NOMO-1 treated with dmso at 0.1 percent for 144 hours (cell line): ENCODE results near the gene MAP10.
A peak's percentile ranks its signal among the peaks of the same experiment; 100 is the strongest.
"Not testable (repeated sequence)": the region's sequence is repeated elsewhere in the genome, so short reads cannot be mapped to it uniquely, and the experiment has no call there.

Experiments
- DNase-seq: peaks from one replicate; lab custom pipeline; 2025; ENCODE audit not compliant: unreplicated experiment; lab: John Stamatoyannopoulos, UW

The MAP10 gene, protein sequence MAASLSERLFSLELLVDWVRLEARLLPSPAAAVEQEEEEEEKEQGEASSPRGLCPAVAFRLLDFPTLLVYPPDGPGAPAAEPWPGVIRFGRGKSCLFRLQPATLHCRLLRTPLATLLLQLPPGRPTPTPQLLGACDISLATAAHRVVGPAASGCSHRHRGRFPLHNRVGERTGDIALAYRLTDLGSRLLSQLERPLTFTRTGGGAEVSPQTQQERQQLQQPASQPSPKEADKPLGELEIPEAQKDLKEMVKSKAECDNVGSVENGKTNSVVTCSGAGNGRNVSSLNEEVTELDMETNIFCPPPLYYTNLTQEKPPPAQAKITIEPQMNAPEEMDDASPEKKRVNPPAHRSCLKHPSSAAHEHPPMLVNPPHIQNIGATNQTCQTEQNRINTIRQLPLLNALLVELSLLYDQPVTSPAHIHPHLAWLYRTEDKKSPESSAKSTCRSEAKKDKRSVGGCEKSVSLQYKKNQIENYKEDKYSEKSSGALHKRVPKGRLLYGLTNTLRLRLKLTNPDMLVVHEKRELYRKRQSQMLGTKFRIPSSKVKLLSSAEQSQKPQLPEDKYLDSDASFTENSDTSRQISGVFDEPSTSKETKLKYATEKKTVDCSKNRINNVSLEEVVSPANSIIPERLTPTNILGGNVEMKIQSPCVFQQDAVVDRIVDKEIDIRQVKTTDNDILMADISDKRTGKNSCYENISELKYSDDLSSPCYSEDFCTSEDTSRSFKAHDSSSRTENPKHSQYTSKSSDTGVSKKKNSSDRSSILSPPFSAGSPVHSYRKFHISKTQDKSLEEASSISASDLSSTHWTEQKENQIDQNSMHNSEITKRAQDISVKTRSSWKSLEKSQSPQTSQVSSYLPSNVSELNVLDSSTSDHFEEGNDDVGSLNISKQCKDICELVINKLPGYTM

DNA sequence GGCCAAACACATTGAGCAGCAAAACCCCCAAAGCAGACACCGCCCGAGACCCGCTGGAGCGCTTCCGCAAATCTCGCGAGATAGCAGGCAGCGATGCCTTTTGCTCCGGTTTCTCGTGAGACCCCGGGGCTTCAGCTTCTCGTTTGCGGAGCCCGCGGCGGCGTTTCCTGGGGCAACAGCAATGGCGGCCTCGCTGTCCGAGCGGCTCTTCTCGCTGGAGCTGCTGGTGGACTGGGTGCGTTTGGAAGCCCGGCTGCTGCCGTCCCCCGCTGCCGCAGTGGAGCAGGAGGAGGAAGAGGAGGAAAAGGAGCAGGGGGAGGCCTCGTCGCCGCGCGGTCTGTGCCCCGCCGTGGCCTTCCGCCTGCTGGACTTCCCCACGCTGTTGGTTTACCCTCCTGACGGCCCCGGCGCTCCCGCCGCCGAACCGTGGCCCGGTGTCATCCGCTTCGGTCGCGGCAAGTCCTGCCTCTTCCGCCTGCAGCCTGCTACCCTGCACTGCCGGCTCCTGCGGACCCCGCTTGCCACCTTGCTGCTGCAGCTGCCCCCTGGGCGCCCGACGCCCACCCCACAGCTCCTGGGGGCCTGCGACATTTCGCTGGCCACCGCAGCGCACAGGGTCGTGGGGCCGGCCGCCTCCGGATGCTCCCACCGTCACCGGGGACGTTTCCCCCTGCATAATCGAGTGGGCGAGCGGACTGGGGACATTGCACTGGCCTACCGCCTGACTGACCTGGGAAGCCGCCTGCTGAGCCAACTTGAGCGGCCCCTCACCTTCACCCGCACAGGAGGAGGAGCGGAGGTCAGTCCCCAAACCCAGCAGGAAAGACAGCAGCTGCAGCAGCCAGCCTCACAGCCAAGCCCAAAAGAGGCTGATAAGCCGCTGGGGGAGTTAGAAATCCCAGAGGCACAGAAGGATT is at the start of gene MAP10:
Gene MAP10, plus strand, starts transcription at position 148 of the 917 bp plus-strand sequence. Its CDS starts 34 bp downstream, at position 182.
- DNase-seq, result peak; percentile 28

- no peak for DNase-seq
Observed at GRCh38 chr1:232764458-232765251, 40.6 kb upstream of the MAP10 start.

- DNase-seq, result no peak
Observed at GRCh38 chr1:232765542-232765941, 39.7 kb upstream of the MAP10 start.

DNA sequence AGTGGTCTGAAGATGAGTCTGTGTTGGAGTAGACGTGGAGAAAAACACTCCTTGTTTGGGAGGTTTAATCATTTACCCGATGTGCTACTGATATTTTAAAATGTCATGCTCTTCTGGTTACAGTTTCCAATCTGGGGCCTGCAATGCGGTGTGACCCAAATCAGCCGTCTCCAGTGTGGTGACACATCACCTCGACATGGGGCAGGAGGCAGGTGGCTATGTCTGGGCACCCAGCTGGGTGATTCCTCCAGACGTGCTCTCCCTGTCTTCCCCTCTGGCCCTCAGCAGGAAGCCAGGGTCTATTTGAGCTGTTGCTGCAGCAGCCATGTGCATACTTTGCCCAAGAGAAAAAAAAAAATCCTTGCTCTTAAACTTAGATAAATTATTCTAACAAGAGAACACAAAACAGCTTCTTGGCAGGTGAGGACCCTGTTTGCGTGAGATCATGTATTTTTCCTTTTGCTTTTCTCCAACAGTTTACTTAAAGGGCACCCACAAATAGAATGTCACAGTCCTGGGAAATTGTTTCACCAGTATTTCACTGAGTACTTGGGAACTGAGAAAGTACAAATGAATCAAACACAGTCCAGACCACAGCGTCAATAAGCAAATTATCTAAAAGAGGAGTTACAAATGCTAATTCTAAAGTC is 38.9 kb upstream of the MAP10 start:
- DNase-seq, result no peak

DNA sequence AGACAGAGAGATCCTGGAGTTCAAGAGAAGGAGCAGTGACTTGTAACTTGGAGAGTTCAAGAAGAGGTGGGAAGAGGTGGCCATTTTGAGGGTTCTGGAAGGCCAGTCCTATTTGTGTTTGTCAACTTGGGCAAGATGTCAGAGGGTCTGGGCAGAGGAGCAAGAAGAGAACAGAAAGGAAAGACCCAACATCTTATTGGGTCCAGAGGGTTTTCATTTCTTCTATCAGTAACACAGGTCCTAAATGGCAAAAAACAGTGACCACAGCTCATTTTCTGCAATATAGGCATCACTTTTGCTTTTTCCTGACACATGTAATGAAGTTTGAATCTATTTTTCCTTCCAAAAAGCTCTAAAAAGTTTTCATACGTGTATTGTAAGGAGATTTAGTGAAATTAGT is 38.3 kb upstream of the MAP10 start:
- DNase-seq, result no peak

DNA sequence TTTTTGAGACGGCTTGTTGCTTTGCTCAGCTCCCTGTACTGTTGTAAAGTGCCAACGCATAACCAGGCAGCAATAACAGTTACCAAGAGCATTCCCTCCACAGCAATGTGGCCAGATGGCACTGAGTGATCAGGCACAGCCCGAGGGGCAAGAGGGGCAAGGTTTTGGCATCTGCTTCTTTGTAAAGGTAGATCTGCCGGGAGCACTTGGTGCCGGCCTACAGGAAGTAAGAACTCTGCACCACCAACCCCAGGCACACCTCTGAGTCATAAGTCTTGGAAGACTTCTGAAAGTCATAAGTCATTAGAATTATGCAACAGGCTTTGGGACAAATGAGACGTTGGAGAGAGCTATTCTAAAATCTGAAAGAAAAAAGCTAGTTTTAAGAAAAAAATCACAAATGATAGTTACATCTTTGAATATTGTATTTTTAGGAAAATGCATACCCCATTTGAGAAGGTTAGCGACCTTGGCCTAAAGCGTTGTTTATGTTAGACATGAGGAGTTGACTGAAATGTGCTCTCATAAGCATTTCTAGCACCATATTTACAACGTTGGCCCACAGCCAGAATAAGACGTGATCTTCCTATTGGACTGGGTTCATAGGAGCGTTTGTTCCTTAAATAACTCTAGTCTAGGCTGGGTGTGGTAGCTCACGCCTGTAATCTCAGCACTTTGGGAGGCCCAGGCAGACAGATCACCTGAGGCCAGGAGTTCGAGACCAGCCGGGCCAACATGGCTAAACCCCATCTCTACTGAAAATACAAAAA is 37.7 kb upstream of the MAP10 start:
- peak; percentile 98 for DNase-seq

DNA sequence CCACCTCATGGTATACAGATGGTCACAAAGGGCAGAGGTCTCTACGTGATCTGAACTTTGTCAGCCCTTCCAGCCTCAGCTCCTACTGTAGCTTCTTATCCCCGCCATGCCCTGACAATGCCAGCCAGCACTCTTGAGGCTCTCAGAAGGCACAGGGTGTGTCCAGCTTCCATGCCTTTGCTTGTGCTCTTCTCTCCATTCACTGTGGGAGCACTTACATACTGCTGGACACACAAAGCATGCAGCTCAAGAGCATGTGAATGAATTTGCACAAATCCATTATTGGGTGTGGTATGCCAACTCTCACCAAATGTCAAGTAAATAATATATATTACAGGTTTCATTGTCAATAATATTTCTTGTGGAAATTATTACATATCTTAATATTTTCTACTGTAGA is 36.4 kb upstream of the MAP10 start:
- DNase-seq, result no peak

- DNase-seq, result no peak
Observed at GRCh38 chr1:232769733-232770132, 35.5 kb upstream of the MAP10 start.

DNA sequence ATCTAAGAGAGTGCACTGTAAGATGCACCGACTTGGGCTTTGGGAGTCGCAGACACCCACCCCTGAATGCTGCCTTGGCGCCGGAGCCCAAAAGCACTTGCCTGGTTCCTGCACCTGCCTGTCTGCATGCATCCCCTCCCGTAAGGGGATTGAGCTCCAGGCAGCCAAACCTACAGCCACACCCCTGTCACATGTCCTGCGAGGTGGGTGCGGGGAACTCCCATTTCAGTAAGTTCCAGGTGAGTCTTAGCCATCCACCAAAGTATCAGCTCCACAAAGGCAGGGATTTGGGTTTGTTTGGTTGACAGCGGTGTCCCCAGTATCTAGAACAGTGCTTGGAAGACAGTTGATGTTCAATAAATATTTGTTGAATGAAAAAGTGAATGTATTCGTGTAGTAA is 31.5 kb upstream of the MAP10 start:
- DNase-seq, result no peak

- DNase-seq, result no peak
Observed at GRCh38 chr1:232776526-232777106, 28.6 kb upstream of the MAP10 start.

DNA sequence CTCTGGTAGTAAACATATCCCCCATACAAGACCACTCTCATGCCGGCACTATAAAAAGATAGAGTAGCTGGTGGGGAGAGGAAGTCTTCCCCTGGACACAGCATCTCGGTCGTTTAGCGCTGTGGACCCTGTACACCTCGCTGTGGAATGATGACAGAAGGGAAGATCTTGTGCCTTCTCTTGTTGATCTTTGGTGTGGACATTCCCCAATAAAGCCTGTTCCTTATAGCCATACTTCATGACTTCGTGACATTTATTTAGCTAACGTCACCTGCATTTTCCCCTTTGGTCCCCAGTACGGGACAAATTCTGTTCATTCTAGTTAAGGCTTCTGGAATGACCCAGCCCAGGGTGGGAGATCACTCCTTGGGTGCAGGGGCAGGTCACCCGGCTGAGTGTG is 24.9 kb upstream of the MAP10 start:
- DNase-seq, result no peak

GRCh38 chr1:232784794-232785193 is 20.4 kb upstream of the MAP10 start:
- no peak for DNase-seq

GRCh38 chr1:232785630-232786029 is 19.6 kb upstream of the MAP10 start:
- not testable (repeated sequence) for DNase-seq

GRCh38 chr1:232786845-232787455 is 18.3 kb upstream of the MAP10 start:
- DNase-seq, result peak; percentile 68

GRCh38 chr1:232788235-232788872 is 16.9 kb upstream of the MAP10 start:
- no peak for DNase-seq

GRCh38 chr1:232789651-232790050 is 15.6 kb upstream of the MAP10 start:
- no peak for DNase-seq

DNA sequence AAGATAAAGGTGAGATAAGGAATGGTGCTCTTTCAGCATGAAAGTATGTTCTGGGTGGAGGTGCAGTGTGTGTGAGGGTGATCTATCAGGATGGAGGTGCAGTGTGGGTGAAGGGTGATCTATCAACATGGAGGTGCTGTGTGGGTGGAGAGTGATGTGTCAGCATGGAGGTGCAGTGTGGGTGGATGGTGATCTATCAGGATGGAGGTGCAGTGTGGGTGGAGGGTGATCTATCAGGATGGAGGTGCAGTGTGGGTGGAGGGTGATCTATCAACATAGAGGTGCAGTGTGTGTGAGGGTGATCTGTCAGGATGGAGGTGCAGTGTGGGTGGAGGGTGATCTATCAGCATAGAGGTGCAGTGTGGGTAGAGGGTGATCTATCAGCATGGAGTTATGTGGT is 12.3 kb upstream of the MAP10 start:
- DNase-seq, result no peak

- peak; percentile 43 for DNase-seq
Observed at GRCh38 chr1:232793944-232794343, 11.3 kb upstream of the MAP10 start.
